D341Med (cell line): ENCODE data around the gene KRTAP1-3.
"Not testable (repeated sequence)": the region's sequence is repeated elsewhere in the genome, so short reads cannot be mapped to it uniquely, and the experiment has no call there.

Source experiments
- DNase-seq: peaks from one replicate; pipeline ENCODE4 v3.0.0; 2012; ENCODE audit warnings: low spot score

Gene KRTAP1-3

GRCh38 chr17:41054025-41054424, 19.4 kb upstream of the KRTAP1-3 start:
- DNase-seq: no peak

- no peak for DNase-seq
These were observed 17.9 kb upstream of the KRTAP1-3 start for GRCh38 chr17:41052566-41052965.

GRCh38 chr17:41049110-41049509, 14.4 kb upstream of the KRTAP1-3 start:
- DNase-seq: no peak

- no peak for DNase-seq
These were observed 13.8 kb upstream of the KRTAP1-3 start for GRCh38 chr17:41048441-41048840.

GRCh38 chr17:41046735-41047465, 12.2 kb upstream of the KRTAP1-3 start, which contains the start of gene KRTAP2-1:
Gene KRTAP2-1, minus strand, starts transcription at chr17:41047316. Its CDS starts 49 bp downstream, at chr17:41047267.
- not testable (repeated sequence) for DNase-seq

GRCh38 chr17:41042953-41043352, 8.3 kb upstream of the KRTAP1-3 start:
- no peak for DNase-seq

- DNase-seq: not testable (repeated sequence)
These were observed 6.3 kb upstream of the KRTAP1-3 start, which contains the start of gene KRTAP1-1 for GRCh38 chr17:41040783-41041571. Gene KRTAP1-1, minus strand, starts transcription at chr17:41041450. Its CDS starts 53 bp downstream, at chr17:41041397.

- no peak for DNase-seq
These were observed 3.2 kb upstream of the KRTAP1-3 start for GRCh38 chr17:41037853-41038350.

GRCh38 chr17:41029633-41030245, 4.9 kb downstream of the KRTAP1-3 start, which contains the start of gene KRTAP1-4:
Gene KRTAP1-4, minus strand, starts transcription at chr17:41030195. Its CDS starts 117 bp downstream, at chr17:41030078.
- no peak for DNase-seq

GRCh38 chr17:41026715-41027471, 7.8 kb downstream of the KRTAP1-3 start, which contains the start of gene KRTAP1-5:
Gene KRTAP1-5, minus strand, starts transcription at chr17:41027208. Its CDS starts 53 bp downstream, at chr17:41027155.
- no peak for DNase-seq

GRCh38 chr17:41024697-41025096, 10.0 kb downstream of the KRTAP1-3 start:
- DNase-seq: no peak

GRCh38 chr17:41020336-41020735, 14.3 kb downstream of the KRTAP1-3 start:
- no peak for DNase-seq

GRCh38 chr17:41019415-41019814, 15.3 kb downstream of the KRTAP1-3 start:
- DNase-seq: no peak

GRCh38 chr17:41018541-41018940, 16.1 kb downstream of the KRTAP1-3 start:
- no peak for DNase-seq

- no peak for DNase-seq
These were observed 18.0 kb downstream of the KRTAP1-3 start for GRCh38 chr17:41016578-41017215.

GRCh38 chr17:41015454-41015853, 19.2 kb downstream of the KRTAP1-3 start:
- DNase-seq: no peak

GRCh38 chr17:41013606-41014005, 21.1 kb downstream of the KRTAP1-3 start:
- no peak for DNase-seq

GRCh38 chr17:41013181-41013580, 21.5 kb downstream of the KRTAP1-3 start:
- DNase-seq: no peak

- DNase-seq: no peak
These were observed 22.2 kb downstream of the KRTAP1-3 start for GRCh38 chr17:41012326-41013120.

- DNase-seq: no peak
These were observed 24.2 kb downstream of the KRTAP1-3 start for GRCh38 chr17:41010441-41010840.
